Progenitor cell of endocrine pancreas (in vitro differentiated cells): ENCODE data around the gene RALA. TPM values are rescaled to one million over a fixed set of nuclear protein-coding genes. Genes with fewer than 3 reads are reported as not detected.

Experiments used
- DNase-seq: peaks from one replicate; pipeline ENCODE4 v3.0.0; 2021; ENCODE audit warnings: low spot score; ENCODE audit not compliant: unreplicated experiment
- H3K27ac Mint-ChIP-seq: 2 replicates; pipeline ENCODE4 v1.8.0; 2021; ENCODE audit warnings: mild to moderate bottlenecking, moderate library complexity, mixed read lengths
- H3K27me3 Mint-ChIP-seq: 2 replicates; pipeline ENCODE4 v1.8.0; 2021; ENCODE audit warnings: mixed read lengths
- H3K36me3 Mint-ChIP-seq: 2 replicates; pipeline ENCODE4 v1.8.0; 2022; ENCODE audit warnings: mixed read lengths; ENCODE audit not compliant: insufficient read depth
- H3K4me1 Mint-ChIP-seq: 2 replicates; pipeline ENCODE4 v1.8.0; 2021; ENCODE audit warnings: low read depth, mixed read lengths
- H3K4me3 Mint-ChIP-seq: 2 replicates; pipeline ENCODE4 v1.8.0; 2021; ENCODE audit warnings: low read depth, mild to moderate bottlenecking, moderate library complexity, mixed read lengths
- H3K9me3 Mint-ChIP-seq: 2 replicates; pipeline ENCODE4 v1.8.0; 2021; ENCODE audit warnings: low read depth, mixed read lengths
- total RNA-seq: library from RNA; stranded (reverse); gene quantifications from 2 replicates; pipeline ENCODE4 v1.2.1, GENCODE V29; 2021
- TF ChIP-seq, protein P1 (sequence below): fragments of 200-600 bp; sonication (generic); IDR thresholded peaks from one replicate; pipeline ENCODE4 v1.5.0; 2021; ENCODE audit warnings: antibody characterized with exemption, mild to moderate bottlenecking; ENCODE audit not compliant: unreplicated experiment

Gene RALA
- total RNA-seq, 1 donor from 2014 or later, result 39.6 TPM

DNA sequence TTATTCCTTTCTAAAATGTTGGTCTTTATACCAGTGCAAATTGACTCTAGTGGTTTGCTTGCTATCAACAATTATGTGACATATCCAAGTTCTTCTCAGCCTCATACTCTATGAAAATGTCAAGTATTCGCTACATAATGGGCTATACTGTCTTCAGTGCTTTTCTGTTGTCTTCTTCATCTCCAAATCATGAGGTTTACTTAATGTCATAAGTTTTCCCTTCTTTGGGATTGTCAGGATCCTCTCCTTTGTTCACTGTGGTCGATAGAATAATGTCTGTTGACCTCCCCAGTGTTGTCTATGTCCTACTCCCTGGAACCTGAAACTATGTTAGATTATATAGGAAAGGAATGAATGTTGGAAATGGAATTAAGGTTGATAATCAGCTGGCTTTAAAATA is 16.4 kb upstream of the RALA start:
- TF ChIP-seq, protein P1, sequence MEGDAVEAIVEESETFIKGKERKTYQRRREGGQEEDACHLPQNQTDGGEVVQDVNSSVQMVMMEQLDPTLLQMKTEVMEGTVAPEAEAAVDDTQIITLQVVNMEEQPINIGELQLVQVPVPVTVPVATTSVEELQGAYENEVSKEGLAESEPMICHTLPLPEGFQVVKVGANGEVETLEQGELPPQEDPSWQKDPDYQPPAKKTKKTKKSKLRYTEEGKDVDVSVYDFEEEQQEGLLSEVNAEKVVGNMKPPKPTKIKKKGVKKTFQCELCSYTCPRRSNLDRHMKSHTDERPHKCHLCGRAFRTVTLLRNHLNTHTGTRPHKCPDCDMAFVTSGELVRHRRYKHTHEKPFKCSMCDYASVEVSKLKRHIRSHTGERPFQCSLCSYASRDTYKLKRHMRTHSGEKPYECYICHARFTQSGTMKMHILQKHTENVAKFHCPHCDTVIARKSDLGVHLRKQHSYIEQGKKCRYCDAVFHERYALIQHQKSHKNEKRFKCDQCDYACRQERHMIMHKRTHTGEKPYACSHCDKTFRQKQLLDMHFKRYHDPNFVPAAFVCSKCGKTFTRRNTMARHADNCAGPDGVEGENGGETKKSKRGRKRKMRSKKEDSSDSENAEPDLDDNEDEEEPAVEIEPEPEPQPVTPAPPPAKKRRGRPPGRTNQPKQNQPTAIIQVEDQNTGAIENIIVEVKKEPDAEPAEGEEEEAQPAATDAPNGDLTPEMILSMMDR, result no peak
- H3K36me3 Mint-ChIP-seq, result peaks cover 1% of the 10 kb centered on the region
- peaks cover 9% of the 10 kb centered on the region for H3K4me1 Mint-ChIP-seq
- no peak overlapping the region for H3K27ac Mint-ChIP-seq
- peaks cover 27% of the 10 kb centered on the region for H3K27me3 Mint-ChIP-seq
- no peaks in the 10 kb centered on the region for H3K9me3 Mint-ChIP-seq
- no peak for DNase-seq
- no peak overlapping the region for H3K4me3 Mint-ChIP-seq

- peaks cover 27% of the 10 kb centered on the region for H3K27me3 Mint-ChIP-seq
- H3K36me3 Mint-ChIP-seq, result peaks cover 1% of the 10 kb centered on the region
- TF ChIP-seq, protein P1, result no peak
- H3K4me1 Mint-ChIP-seq, result peaks cover 9% of the 10 kb centered on the region
- no peak overlapping the region for H3K27ac Mint-ChIP-seq
- no peak overlapping the region for H3K4me3 Mint-ChIP-seq
- H3K9me3 Mint-ChIP-seq, result no peaks in the 10 kb centered on the region
- no peak for DNase-seq
Observed at GRCh38 chr7:39607865-39608264, 15.5 kb upstream of the RALA start.

- Mint-ChIP-seq H3K4me1 (peaks cover 9% of the 10 kb centered on the region), H3K36me3 (peaks cover 1% of the 10 kb centered on the region), H3K4me3 (no peak overlapping the region), H3K9me3 (no peaks in the 10 kb centered on the region), H3K27me3 (peaks cover 27% of the 10 kb centered on the region), H3K27ac (no peak overlapping the region)
- TF ChIP-seq, protein P1, result no peak
- no peak for DNase-seq
Observed at GRCh38 chr7:39608278-39608677, 15.1 kb upstream of the RALA start.

DNA sequence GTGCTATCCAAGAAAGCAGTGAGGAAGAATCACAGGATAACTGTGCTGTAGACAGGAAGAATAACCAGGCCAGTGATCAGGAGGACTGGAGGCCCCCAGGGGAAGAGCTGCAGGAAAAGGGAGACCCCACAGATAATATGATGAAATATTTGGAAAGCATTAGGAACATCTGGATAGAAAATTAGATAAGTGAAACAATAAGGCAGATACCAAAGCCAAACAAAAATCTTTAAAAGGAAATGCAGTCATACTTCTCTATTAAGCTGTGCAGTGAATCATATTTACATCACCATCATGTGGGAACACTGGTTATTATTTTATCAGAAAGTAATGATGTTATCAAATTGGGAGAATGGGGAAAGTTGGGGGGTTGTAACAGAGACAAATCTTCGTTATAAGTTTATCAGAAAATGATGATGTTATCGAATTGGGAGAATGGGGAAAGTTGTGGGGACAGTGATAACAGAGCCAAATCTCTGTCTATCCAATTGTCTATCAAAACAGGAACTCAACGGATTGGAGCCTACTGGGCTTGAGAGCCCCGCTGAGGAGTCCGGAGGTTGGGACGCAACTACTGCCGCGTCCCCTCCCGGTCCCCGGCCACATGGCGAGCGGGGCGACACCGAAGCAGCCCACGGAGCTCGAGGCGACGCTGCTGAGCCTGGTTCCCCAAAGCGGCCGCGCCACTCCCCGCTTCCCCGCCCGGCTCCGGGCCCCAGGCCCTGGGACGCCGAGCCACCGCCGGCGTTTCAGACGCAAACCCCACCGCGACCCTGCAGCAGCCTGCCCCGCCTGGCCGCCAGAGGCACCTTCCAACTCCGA is 14.0 kb upstream of the RALA start:
- no peak overlapping the region for H3K27ac Mint-ChIP-seq
- peak overlapping the region; percentile 56 for H3K4me3 Mint-ChIP-seq
- DNase-seq, result peak; percentile 26
- H3K27me3 Mint-ChIP-seq, result peaks cover 27% of the 10 kb centered on the region
- H3K4me1 Mint-ChIP-seq, result peaks cover 9% of the 10 kb centered on the region
- TF ChIP-seq, protein P1, result peak; percentile 50
- no peaks in the 10 kb centered on the region for H3K9me3 Mint-ChIP-seq
- H3K36me3 Mint-ChIP-seq, result peaks cover 1% of the 10 kb centered on the region

DNA sequence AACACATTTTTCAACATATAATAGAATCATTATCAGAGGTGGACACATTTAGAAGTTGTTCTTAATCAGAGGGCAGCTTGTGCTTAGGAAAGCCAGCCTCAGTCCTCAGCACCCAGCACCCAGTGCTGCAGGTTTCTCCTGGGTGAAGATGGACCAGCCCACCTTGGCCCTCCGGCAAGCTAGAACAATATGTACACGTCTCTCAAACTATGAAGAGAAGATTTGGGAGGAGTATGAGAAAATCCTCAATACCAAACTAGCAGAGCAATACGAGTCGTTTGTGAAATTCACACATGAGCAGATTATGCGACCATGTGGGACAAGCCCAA is 13.5 kb upstream of the RALA start:
- Mint-ChIP-seq H3K4me3 (peak overlapping the region; percentile 56), H3K27me3 (peaks cover 27% of the 10 kb centered on the region), H3K27ac (no peak overlapping the region), H3K9me3 (no peaks in the 10 kb centered on the region), H3K36me3 (peaks cover 1% of the 10 kb centered on the region), H3K4me1 (peaks cover 9% of the 10 kb centered on the region)
- TF ChIP-seq, protein P1, result no peak
- DNase-seq, result no peak
